GM12891 (cell line): Measurements from ENCODE around the gene RNF152.
A peak's percentile ranks its signal among the peaks of the same experiment; 100 is the strongest.
"Not testable (repeated sequence)": the region's sequence is repeated elsewhere in the genome, so short reads cannot be mapped to it uniquely, and the experiment has no call there.

ENCODE experiments used
- DNase-seq: peaks from one replicate; pipeline ENCODE4 v3.0.0; 2011; ENCODE audit warnings: low spot score; ENCODE audit not compliant: insufficient read length
- FAIRE-seq: peaks from 2 replicates; lab custom pipeline; 2011; peaks lifted over from hg19 to GRCh38; lab: Jason Lieb, UNC
- PAX5 ChIP-seq: IDR thresholded peaks from 2 replicates; pipeline ENCODE4 v1.6.1; 2011; ENCODE audit warnings: low read length, moderate library complexity, mild to moderate bottlenecking; ENCODE audit not compliant: insufficient read depth, severe bottlenecking
- POLR2A ChIP-seq: IDR thresholded peaks from 2 replicates; pipeline ENCODE4 v1.6.1; 2011; ENCODE audit warnings: low read depth, low read length, control low read depth
- POLR2AphosphoS5 ChIP-seq: IDR thresholded peaks from 2 replicates; pipeline ENCODE4 v1.6.1; 2011; ENCODE audit warnings: low read depth, low read length, control low read depth
- POU2F2 ChIP-seq: IDR thresholded peaks from 2 replicates; pipeline ENCODE4 v1.6.1; 2011; ENCODE audit warnings: low read depth, mild to moderate bottlenecking, control low read depth, low read length, moderate library complexity
- SPI1 ChIP-seq: IDR thresholded peaks from 2 replicates; pipeline ENCODE4 v1.6.1; 2011; ENCODE audit warnings: low read depth, low read length, control low read depth
- TAF1 ChIP-seq: IDR thresholded peaks from 2 replicates; pipeline ENCODE4 v1.6.1; 2011; ENCODE audit warnings: low read depth, low read length, control low read depth

Gene RNF152

DNA sequence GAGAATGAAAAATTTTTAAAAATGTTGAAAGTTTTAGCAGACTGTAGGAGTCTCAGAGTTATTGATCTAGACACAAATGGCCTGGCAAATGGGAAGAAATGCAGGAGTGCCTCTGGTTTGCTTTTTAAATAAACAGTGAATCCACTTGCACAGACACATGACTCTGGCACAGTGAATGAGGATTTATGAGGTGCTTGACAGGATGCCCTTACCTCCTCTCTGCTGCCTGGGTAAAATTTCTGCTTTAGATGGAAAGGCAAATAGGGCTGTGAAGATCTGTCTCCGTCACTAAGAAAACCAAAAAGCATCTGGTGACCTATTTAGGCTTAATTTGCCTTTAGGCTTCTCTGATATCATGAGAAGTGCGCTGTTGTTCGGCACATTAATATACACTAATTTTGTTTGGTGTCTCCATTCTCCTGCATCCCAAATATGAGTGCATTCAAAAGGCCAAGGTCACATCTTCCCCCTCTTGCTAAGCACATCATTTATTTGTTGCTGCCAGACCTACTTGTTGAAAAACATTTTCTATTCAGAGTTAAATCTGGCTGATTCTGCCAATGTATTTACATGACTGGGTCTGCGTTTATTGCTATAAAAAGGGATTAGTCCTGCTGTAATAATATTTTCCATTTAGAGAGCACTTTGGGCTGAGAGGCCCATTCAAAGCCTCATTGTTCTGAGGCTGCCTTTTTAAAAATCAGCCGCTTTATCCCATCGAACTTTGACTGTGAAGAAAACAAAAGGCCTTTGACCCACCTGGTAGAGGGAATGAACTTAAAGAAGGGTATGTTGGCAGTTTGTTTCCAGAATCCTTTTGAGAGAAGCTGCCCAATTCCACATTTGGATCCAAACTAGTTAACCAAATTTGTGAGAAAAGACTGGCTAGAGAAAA, 94.9 kb downstream of the RNF152 start:
- TF ChIP-seq TAF1 = no peak
- TF ChIP-seq POLR2AphosphoS5 = no peak
- no peak for TF ChIP-seq POU2F2
- TF ChIP-seq POLR2A = no peak
- TF ChIP-seq PAX5 = no peak
- no peak for TF ChIP-seq SPI1
- FAIRE-seq (no peak), DNase-seq (no peak)

- no peak for TF ChIP-seq TAF1
- TF ChIP-seq SPI1 = no peak
- TF ChIP-seq POLR2AphosphoS5 = no peak
- TF ChIP-seq PAX5 = no peak
- TF ChIP-seq POU2F2 = no peak
- no peak for TF ChIP-seq POLR2A
- FAIRE-seq (no peak), DNase-seq (no peak)
Observed at GRCh38 chr18:61791031-61791430, 101.8 kb downstream of the RNF152 start.

DNA sequence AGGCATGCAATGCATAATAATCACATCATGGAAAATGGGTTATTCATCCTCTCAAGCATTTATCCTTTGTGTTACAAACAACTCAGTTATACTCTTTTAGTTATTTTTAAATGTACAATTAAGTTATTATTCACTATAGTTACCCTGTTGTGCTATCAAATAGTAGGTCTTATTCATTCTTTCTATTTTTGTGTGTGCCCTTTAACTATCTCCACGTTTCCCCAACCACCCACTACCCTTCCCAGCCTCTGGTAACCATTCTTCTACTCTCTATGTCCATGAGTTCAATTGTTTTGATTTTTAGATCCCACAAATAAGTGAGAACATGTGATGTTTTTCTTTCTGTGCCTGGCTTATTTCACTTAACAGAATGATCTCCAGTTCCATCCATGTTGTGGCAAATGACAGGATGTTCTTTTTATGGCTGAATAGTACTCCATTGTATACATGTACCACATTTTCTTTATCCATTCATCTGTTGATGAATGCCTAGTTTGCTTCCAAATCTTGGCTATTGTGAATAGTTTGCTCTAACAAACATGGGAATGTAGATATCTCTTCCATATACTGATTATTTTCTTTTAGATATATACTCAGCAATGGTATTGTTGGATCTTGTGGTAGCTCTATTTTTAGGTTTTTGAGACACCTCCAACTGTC, 105.7 kb downstream of the RNF152 start:
- FAIRE-seq, DNase-seq: not testable (repeated sequence)

- TF ChIP-seq POLR2A = no peak
- no peak for TF ChIP-seq TAF1
- no peak for TF ChIP-seq SPI1
- no peak for TF ChIP-seq POU2F2
- TF ChIP-seq POLR2AphosphoS5 = no peak
- TF ChIP-seq PAX5 = no peak
- no peak for DNase-seq
- FAIRE-seq = no peak
Observed at GRCh38 chr18:61785588-61785987, 107.2 kb downstream of the RNF152 start.

- FAIRE-seq (no peak), DNase-seq (no peak)
- TF ChIP-seq POU2F2 (no peak), TAF1 (no peak)
Observed at GRCh38 chr18:61784834-61785233, 108.0 kb downstream of the RNF152 start.

- FAIRE-seq (no peak), DNase-seq (no peak)
- no peak for TF ChIP-seq SPI1
- no peak for TF ChIP-seq POLR2A
- no peak for TF ChIP-seq POLR2AphosphoS5
- TF ChIP-seq TAF1 = no peak
- no peak for TF ChIP-seq POU2F2
- TF ChIP-seq PAX5 = no peak
Observed at GRCh38 chr18:61782545-61782944, 110.3 kb downstream of the RNF152 start.

GRCh38 chr18:61776201-61776600, 116.6 kb downstream of the RNF152 start:
- not testable (repeated sequence) for DNase-seq, FAIRE-seq

DNA sequence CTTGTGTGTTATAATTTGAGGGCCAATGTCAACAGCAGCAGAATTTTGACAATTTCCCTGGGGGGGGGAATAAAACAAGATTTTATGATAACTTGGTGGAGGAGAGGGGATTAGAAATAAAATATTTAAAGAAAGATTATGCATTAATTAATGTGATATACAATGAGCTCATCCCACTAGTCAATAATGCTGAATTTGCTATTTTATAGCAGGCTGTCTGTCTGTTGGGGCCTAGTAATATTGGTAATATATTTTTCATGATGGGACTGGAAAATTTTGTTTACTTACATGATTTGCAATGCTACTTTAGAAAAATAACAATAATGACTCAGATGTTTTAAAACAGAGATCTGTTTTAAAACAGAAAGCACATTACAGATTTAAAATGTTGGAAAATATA, 118.0 kb downstream of the RNF152 start:
- DNase-seq (no peak), FAIRE-seq (no peak)
- TF ChIP-seq POLR2A (no peak), POU2F2 (no peak), PAX5 (no peak), TAF1 (no peak), SPI1 (no peak), POLR2AphosphoS5 (no peak)

DNA sequence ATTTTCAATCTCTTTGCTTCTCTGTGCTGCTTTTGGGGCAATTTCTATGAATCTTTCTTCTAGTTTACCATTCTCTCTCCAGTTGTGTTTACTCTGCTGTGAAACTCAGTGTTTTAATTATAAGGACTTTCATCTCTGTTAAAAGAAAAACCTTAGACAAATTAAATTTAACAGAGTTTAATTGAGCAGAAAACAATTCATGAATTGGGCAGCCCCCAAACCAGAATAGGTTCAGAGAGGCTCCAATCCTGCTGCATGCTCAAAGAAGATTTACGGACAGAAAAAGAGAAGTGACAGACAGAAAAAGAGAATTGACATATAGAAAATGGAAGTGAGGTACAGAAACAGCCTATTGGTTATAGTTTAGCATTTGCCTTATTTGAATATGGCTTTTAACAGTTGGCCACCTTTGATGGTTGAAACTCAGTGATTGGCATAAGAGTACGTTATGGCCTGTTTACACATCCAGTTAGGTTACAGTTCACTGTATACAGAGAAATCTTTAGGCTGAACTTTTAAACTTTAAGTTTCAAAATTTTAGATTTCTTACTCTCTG, 120.4 kb downstream of the RNF152 start:
- DNase-seq = no peak
- TF ChIP-seq PAX5 (no peak), SPI1 (no peak), POLR2AphosphoS5 (no peak), POLR2A (no peak)
- FAIRE-seq = no peak

GRCh38 chr18:61771861-61772260, 120.9 kb downstream of the RNF152 start:
- no peak for FAIRE-seq
- no peak for TF ChIP-seq POLR2A
- TF ChIP-seq SPI1 = peak; percentile 29; the same call in 1 of the 2 replicates
- no peak for DNase-seq

GRCh38 chr18:61770279-61770678, 122.5 kb downstream of the RNF152 start:
- no peak for FAIRE-seq
- TF ChIP-seq POU2F2 (no peak), SPI1 (no peak), POLR2A (no peak), POLR2AphosphoS5 (no peak), TAF1 (no peak)
- no peak for DNase-seq
